GM12878 (cell line): ENCODE data around the gene FGD3. TPM values are rescaled to one million over a fixed set of nuclear protein-coding genes. Genes with fewer than 3 reads are reported as not detected.

Source experiments
- ATAC-seq: fragments of 200-7000 bp; cut with Tn5 transposase; 3 replicates; pipeline ENCODE4 v1.9.1; 2020; ENCODE audit warnings: mild to moderate bottlenecking, moderate library complexity
- BruUV-seq: library from RNA; stranded (reverse); fragments of 400-500 nt; replicated peaks from 2 replicates; lab custom pipeline; 2021; lab: Mats Ljungman, UMichigan
- CTCF ChIA-PET: fragments of 300-600 bp; sonication (Branson Sonifier 250); formaldehyde crosslinking; extraction: SDS; loops from one replicate; lab custom pipeline; 2021; ENCODE audit warnings: inconsistent platforms; lab: Yijun Ruan, JAX
- POLR2A ChIA-PET: fragments of 350-600 bp; formaldehyde crosslinking; extraction: SDS; loops from one replicate; lab custom pipeline; 2021; ENCODE audit warnings: inconsistent platforms; lab: Charles Lee
- RAD21 ChIA-PET: fragments of 300-600 bp; sonication (Branson Sonifier 250); formaldehyde crosslinking; loops from one replicate; lab custom pipeline; 2023; ENCODE audit warnings: antibody characterized with exemption; ENCODE audit not compliant: unreplicated experiment; lab: Charles Lee
- SMC1A ChIA-PET: fragments of 300-600 bp; sonication (Branson Sonifier 250); formaldehyde crosslinking; loops from one replicate; lab custom pipeline; 2023; ENCODE audit not compliant: unreplicated experiment, uncharacterized antibody; lab: Charles Lee
- DNase-seq: peaks from one replicate; pipeline ENCODE4 v3.0.0-alpha.2; 2011; ENCODE audit warnings: low read depth, low spot score
- FAIRE-seq: peaks from 3 replicates; lab custom pipeline; 2011; peaks lifted over from hg19 to GRCh38; lab: Jason Lieb, UNC
- H2AFZ ChIP-seq: 2 replicates; pipeline ENCODE4 v1.6.0; 2011; ENCODE audit warnings: low read depth, low read length, control low read depth; ENCODE audit not compliant: control insufficient read depth
- H3K27ac ChIP-seq: 2 replicates; pipeline ENCODE4 v1.5.1; 2011; ENCODE audit warnings: control low read depth; ENCODE audit not compliant: control insufficient read depth, insufficient read depth
- H3K27me3 ChIP-seq, 2 experiments: replicated peaks in 1 of 2; 2 replicates each; pipeline versions ENCODE4 v1.6.0 to v1.6.1; 2011; ENCODE audit warnings: low read length in 1 of 2; ENCODE audit not compliant: control insufficient read depth in 2 of 2, insufficient read depth in 2 of 2
- H3K36me3 ChIP-seq, 2 experiments: 2 replicates each; pipeline ENCODE4 v1.5.1; 2011; ENCODE audit warnings: low read length in 1 of 2; ENCODE audit not compliant: control insufficient read depth in 2 of 2, insufficient read depth in 2 of 2
- H3K4me1 ChIP-seq: 2 replicates; pipeline ENCODE4 v1.6.1; 2011; ENCODE audit warnings: mild to moderate bottlenecking, low read length, moderate library complexity, mixed read lengths; ENCODE audit not compliant: control insufficient read depth, insufficient read depth
- H3K4me2 ChIP-seq: 2 replicates; pipeline ENCODE4 v1.6.0; 2011; ENCODE audit warnings: control low read depth; ENCODE audit not compliant: control insufficient read depth, insufficient read depth
- H3K4me3 ChIP-seq: fragments of 200-600 bp; sonication (generic); 2 replicates; pipeline ENCODE4 v1.5.1; 2016
- H3K79me2 ChIP-seq: 2 replicates; pipeline ENCODE4 v1.6.0; 2011; ENCODE audit warnings: low read length; ENCODE audit not compliant: control insufficient read depth, insufficient read depth
- H3K9ac ChIP-seq: 2 replicates; pipeline ENCODE4 v1.8.0; 2011; ENCODE audit warnings: low read length, control low read depth, mixed read lengths; ENCODE audit not compliant: control insufficient read depth, insufficient read depth
- H3K9me3 ChIP-seq: replicated peaks from 3 replicates; pipeline ENCODE4 v1.5.1; 2011; ENCODE audit warnings: mild to moderate bottlenecking, low read length; ENCODE audit not compliant: control insufficient read depth, insufficient read depth
- H4K20me1 ChIP-seq: 2 replicates; pipeline ENCODE4 v1.6.0; 2011; ENCODE audit not compliant: control insufficient read depth, insufficient read depth
- ASH2L ChIP-seq: fragments of 300-600, 200-600 bp; sonication (generic); IDR thresholded peaks from 2 replicates; pipeline ENCODE4 v1.6.1; 2017; ENCODE audit warnings: low read depth, mild to moderate bottlenecking, borderline replicate concordance
- CHD1 ChIP-seq: IDR thresholded peaks from 2 replicates; pipeline ENCODE4 v1.6.1; 2012; ENCODE audit warnings: low read depth, low read length, improper control_type of control experiment
- ETV6 ChIP-seq, 2 experiments: fragments of 450-650 bp in 1 of 2; IDR thresholded peaks in 1 of 2; conservative IDR thresholded peaks in 1 of 2; 2 replicates each; pipeline ENCODE4 v1.6.1; 2014; ENCODE audit warnings: antibody characterized with exemption in 1 of 2, borderline replicate concordance in 1 of 2, low read depth in 1 of 2, mild to moderate bottlenecking in 1 of 2, moderate library complexity in 1 of 2
- HDAC2 ChIP-seq: fragments of 200-600 bp; sonication (generic); IDR thresholded peaks from 2 replicates; pipeline ENCODE4 v1.6.1; 2017
- PAX8 ChIP-seq: fragments of 450-650 bp; IDR thresholded peaks from 2 replicates; pipeline ENCODE4 v1.6.1; 2017; ENCODE audit warnings: mild to moderate bottlenecking, moderate library complexity
- RB1 ChIP-seq: fragments of 450-650 bp; formaldehyde crosslinking; IDR thresholded peaks from 2 replicates; pipeline ENCODE4 v1.6.1; 2017; ENCODE audit warnings: mild to moderate bottlenecking, borderline replicate concordance
- RUNX3 ChIP-seq: IDR thresholded peaks from 2 replicates; pipeline ENCODE4 v1.6.1; 2012; ENCODE audit warnings: low read length, inconsistent platforms
- SREBF2 ChIP-seq: IDR thresholded peaks from 2 replicates; pipeline ENCODE4 v1.6.1; 2012; ENCODE audit warnings: mild to moderate bottlenecking, low read length
- STAT3 ChIP-seq: IDR thresholded peaks from 2 replicates; pipeline ENCODE4 v1.6.1; 2011; ENCODE audit warnings: low read depth, low read length, improper control_type of control experiment
- SUZ12 ChIP-seq: fragments of 200-600 bp; sonication (generic); IDR thresholded peaks from one replicate; pipeline ENCODE4 v1.6.1; 2018; ENCODE audit warnings: antibody characterized with exemption, mild to moderate bottlenecking; ENCODE audit not compliant: unreplicated experiment
- TAF1 ChIP-seq: IDR thresholded peaks from 2 replicates; pipeline ENCODE4 v1.6.1; 2011; ENCODE audit warnings: mild to moderate bottlenecking, low read depth, low read length, borderline replicate concordance
- TBL1XR1 ChIP-seq: IDR thresholded peaks from 2 replicates; pipeline ENCODE4 v1.6.1; 2012; ENCODE audit warnings: low read depth, low read length, improper control_type of control experiment
- YY1 ChIP-seq: IDR thresholded peaks from 2 replicates; pipeline ENCODE4 v1.6.1; 2011; ENCODE audit warnings: low read depth, mild to moderate bottlenecking, low read length
- ZNF217 ChIP-seq: fragments of 450-650 bp; IDR thresholded peaks from 2 replicates; pipeline ENCODE4 v1.6.1; 2017; ENCODE audit warnings: antibody characterized with exemption, mild to moderate bottlenecking
- WGBS: methylation state at CpG from one replicate; pipeline ENCODE4 v1.1.6; 2016; ENCODE audit warnings: low lambda C conversion rate; ENCODE audit not compliant: insufficient replicate concordance, insufficient coverage; ENCODE audit errors: missing lambda C conversion rate; 5-methylcytosine and 5-hydroxymethylcytosine counted together
- in situ Hi-C: fragments of 300-500 bp; cut with MboI; formaldehyde crosslinking; loops from 9 replicates; pipeline ENCODE4 v1.14.3; 2018; ENCODE audit warnings: mixed read lengths
- intact Hi-C: fragments of 100-400 bp; cut with micrococcal nuclease; formaldehyde crosslinking; loops from one replicate; pipeline ENCODE4 v1.14.2; 2022; ENCODE audit not compliant: unreplicated experiment
- polyA plus RNA-seq, 11 experiments: library from polyadenylated mRNA; depleted of rRNA in 4 of 11; unstranded in 6 of 11; stranded (reverse) in 5 of 11; fragments of >200 nt; fragmentation: Nextera tagmentation in 4 of 11; fragmentation: Illumina TruSeq in 1 of 11; extraction: Ambion mirVana in 4 of 11; extraction: Trizol in 1 of 11; gene quantifications; 1 replicate in 1 of 11; 2 replicates in 10 of 11; pipeline versions ENCODE4 v1.2.1 to v1.2.3, GENCODE V29; 2011 to 2016; ENCODE audit warnings: inconsistent platforms in 2 of 11, missing spikeins in 2 of 11, low read depth in 1 of 11
- total RNA-seq, 4 experiments: library from RNA; depleted of rRNA in 3 of 4; stranded (reverse); fragments of >200 nt in 3 of 4; fragmentation: Illumina TruSeq in 1 of 4; extraction: Trizol in 1 of 4; gene quantifications; 2 replicates each; pipeline versions ENCODE4 v1.2.1 to v1.2.3, GENCODE V29; 2013 to 2021
- TF ChIP-seq, protein P1 (sequence below): fragments of 150-350 bp; IDR thresholded peaks from 2 replicates; pipeline ENCODE4 v1.6.1; 2016; ENCODE audit warnings: low read depth, low read length
- TF ChIP-seq, protein P2 (sequence below): fragments of 450-650 bp; IDR thresholded peaks from 2 replicates; pipeline ENCODE4 v1.6.1; 2017; ENCODE audit warnings: mild to moderate bottlenecking
- TF ChIP-seq, protein P3 (sequence below): IDR thresholded peaks from 2 replicates; pipeline ENCODE4 v1.6.1; 2012; ENCODE audit warnings: low read depth, low read length, improper control_type of control experiment

FGD3 gene
- total and polyA plus RNA-seq, 10 of the 15 experiments (the other 5 are each of a cell fraction or from before 2014, with no cell fraction given): 0.26 to 18.1 (median 12.4) TPM

- ChIA-PET SMC1A (no interaction called here), POLR2A (no interaction called here), CTCF (interaction anchor here (1.1 kb wide), 2 partner anchors 21 to 99 kb away, joined by 3 to 4 read pairs; no protein-coding TSS in a partner anchor), RAD21 (no interaction called here)
- TF ChIP-seq STAT3 (no peak), CHD1 (no peak), SUZ12 (no peak), HDAC2 (no peak), YY1 (no peak), TBL1XR1 (no peak), RUNX3 (no peak), PAX8 (no peak), ZNF217 (no peak), RB1 (no peak), TAF1 (no peak), SREBF2 (no peak), ETV6 (conservative IDR thresholded peaks at IDR 0.05 in 1 of 2, IDR thresholded peaks at IDR 0.05 in 1 of 2; ENCODE audit: borderline replicate concordance in 1 of 2, low read depth in 1 of 2) (no peak), ASH2L (no peak)
- TF ChIP-seq, protein P1, sequence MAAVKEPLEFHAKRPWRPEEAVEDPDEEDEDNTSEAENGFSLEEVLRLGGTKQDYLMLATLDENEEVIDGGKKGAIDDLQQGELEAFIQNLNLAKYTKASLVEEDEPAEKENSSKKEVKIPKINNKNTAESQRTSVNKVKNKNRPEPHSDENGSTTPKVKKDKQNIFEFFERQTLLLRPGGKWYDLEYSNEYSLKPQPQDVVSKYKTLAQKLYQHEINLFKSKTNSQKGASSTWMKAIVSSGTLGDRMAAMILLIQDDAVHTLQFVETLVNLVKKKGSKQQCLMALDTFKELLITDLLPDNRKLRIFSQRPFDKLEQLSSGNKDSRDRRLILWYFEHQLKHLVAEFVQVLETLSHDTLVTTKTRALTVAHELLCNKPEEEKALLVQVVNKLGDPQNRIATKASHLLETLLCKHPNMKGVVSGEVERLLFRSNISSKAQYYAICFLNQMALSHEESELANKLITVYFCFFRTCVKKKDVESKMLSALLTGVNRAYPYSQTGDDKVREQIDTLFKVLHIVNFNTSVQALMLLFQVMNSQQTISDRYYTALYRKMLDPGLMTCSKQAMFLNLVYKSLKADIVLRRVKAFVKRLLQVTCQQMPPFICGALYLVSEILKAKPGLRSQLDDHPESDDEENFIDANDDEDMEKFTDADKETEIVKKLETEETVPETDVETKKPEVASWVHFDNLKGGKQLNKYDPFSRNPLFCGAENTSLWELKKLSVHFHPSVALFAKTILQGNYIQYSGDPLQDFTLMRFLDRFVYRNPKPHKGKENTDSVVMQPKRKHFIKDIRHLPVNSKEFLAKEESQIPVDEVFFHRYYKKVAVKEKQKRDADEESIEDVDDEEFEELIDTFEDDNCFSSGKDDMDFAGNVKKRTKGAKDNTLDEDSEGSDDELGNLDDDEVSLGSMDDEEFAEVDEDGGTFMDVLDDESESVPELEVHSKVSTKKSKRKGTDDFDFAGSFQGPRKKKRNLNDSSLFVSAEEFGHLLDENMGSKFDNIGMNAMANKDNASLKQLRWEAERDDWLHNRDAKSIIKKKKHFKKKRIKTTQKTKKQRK: no peak
- TF ChIP-seq, protein P2, sequence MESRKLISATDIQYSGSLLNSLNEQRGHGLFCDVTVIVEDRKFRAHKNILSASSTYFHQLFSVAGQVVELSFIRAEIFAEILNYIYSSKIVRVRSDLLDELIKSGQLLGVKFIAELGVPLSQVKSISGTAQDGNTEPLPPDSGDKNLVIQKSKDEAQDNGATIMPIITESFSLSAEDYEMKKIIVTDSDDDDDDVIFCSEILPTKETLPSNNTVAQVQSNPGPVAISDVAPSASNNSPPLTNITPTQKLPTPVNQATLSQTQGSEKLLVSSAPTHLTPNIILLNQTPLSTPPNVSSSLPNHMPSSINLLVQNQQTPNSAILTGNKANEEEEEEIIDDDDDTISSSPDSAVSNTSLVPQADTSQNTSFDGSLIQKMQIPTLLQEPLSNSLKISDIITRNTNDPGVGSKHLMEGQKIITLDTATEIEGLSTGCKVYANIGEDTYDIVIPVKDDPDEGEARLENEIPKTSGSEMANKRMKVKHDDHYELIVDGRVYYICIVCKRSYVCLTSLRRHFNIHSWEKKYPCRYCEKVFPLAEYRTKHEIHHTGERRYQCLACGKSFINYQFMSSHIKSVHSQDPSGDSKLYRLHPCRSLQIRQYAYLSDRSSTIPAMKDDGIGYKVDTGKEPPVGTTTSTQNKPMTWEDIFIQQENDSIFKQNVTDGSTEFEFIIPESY: no peak
- TF ChIP-seq, protein P3, sequence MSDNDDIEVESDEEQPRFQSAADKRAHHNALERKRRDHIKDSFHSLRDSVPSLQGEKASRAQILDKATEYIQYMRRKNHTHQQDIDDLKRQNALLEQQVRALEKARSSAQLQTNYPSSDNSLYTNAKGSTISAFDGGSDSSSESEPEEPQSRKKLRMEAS: no peak
- Histone ChIP-seq H3K27ac (no peak overlapping the region), H3K27me3 (no peaks in the 10 kb centered on the region), H3K9ac (no peak overlapping the region), H3K4me3 (no peak overlapping the region), H3K36me3 (peaks cover 11 to 27% of the 10 kb centered on the region in 2 experiments; a peak in 3 of 4 replicates), H3K4me2 (no peak overlapping the region), H3K9me3 (no peaks in the 10 kb centered on the region), H4K20me1 (no peaks in the 10 kb centered on the region), H3K79me2 (no peaks in the 10 kb centered on the region), H3K4me1 (no peaks in the 10 kb centered on the region), H2AFZ (no peak overlapping the region)
- intact Hi-C loops (no loop called here), in situ Hi-C loops (no loop called here)
- no peak for ATAC-seq
- WGBS: 88% methylated on average over 13 of the region's 13 CpGs
- FAIRE-seq: no peak
- no TSS peak for BruUV-seq
- no peak for DNase-seq
Measured at GRCh38 chr9:93010056-93010455, 62.7 kb downstream of the FGD3 start.
